ENCODE data around the gene CFB.
"Not testable (repeated sequence)": the region's sequence is repeated elsewhere in the genome, so short reads cannot be mapped to it uniquely, and the experiment has no call there.

Gene CFB

GRCh38 chr6:31945507-31946369, at the start of gene CFB:
TSS of gene CFB (plus strand) at chr6:31946095. CDS start at chr6:31946222, 127 bp downstream.
- DNase-seq = no peak

- DNase-seq = no peak
Observed at GRCh38 chr6:31896493-31896855, 49.4 kb upstream of the CFB start.

- no peak for DNase-seq
Observed at GRCh38 chr6:31896856-31897611, 48.9 kb upstream of the CFB start.

GRCh38 chr6:31897612-31898382, 48.1 kb upstream of the CFB start, which contains the start of gene EHMT2:
TSS of gene EHMT2 (minus strand) at chr6:31897698. CDS start at chr6:31897677, 21 bp downstream.
- peak; percentile 87 for DNase-seq

- no peak for DNase-seq
Observed at GRCh38 chr6:31898383-31899011, 47.4 kb upstream of the CFB start.

GRCh38 chr6:31899215-31899614, 46.7 kb upstream of the CFB start:
- DNase-seq = no peak

- no peak for DNase-seq
Observed at GRCh38 chr6:31899882-31900722, 45.8 kb upstream of the CFB start.

- DNase-seq = no peak
Observed at GRCh38 chr6:31900917-31901414, 44.9 kb upstream of the CFB start.

- peak; percentile 80 for DNase-seq
Observed at GRCh38 chr6:31901415-31901952, 44.4 kb upstream of the CFB start.

GRCh38 chr6:31901953-31902643, 43.8 kb upstream of the CFB start, which contains the start of gene ZBTB12:
TSS of gene ZBTB12 (minus strand) at chr6:31902086. CDS start at chr6:31901305, 781 bp downstream.
- DNase-seq = peak; percentile 85

- no peak for DNase-seq
Observed at GRCh38 chr6:31903957-31904356, 41.9 kb upstream of the CFB start.

- no peak for DNase-seq
Observed at GRCh38 chr6:31905041-31905440, 40.9 kb upstream of the CFB start.

GRCh38 chr6:31906122-31906521, 39.8 kb upstream of the CFB start:
- DNase-seq = no peak

GRCh38 chr6:31906727-31907126, 39.2 kb upstream of the CFB start:
- not testable (repeated sequence) for DNase-seq

- no peak for DNase-seq
Observed at GRCh38 chr6:31907158-31907813, 38.6 kb upstream of the CFB start.

GRCh38 chr6:31908255-31908654, 37.6 kb upstream of the CFB start:
- not testable (repeated sequence) for DNase-seq

GRCh38 chr6:31908791-31909190, 37.1 kb upstream of the CFB start:
- no peak for DNase-seq

- DNase-seq = not testable (repeated sequence)
Observed at GRCh38 chr6:31909298-31909697, 36.6 kb upstream of the CFB start.

GRCh38 chr6:31911826-31912585, 33.9 kb upstream of the CFB start:
- no peak for DNase-seq
